Lower leg skin (tissue), 3 donors: ENCODE data around the gene COG5.

Source experiments
- POLR2A ChIP-seq, 2 donors: fragments of 450-650 bp; IDR thresholded peaks; one replicate each; pipeline ENCODE4 v1.6.1; 2016 to 2017; ENCODE audit warnings: antibody characterized with exemption in 2 of 2, mild to moderate bottlenecking in 1 of 2, moderate library complexity in 1 of 2
- TF ChIP-seq, protein P1 (sequence below), 3 donors: fragments of 450-650 bp; IDR thresholded peaks; one replicate each; pipeline ENCODE4 v1.5.1; 2016; ENCODE audit warnings: antibody characterized with exemption in 3 of 3, mild to moderate bottlenecking in 3 of 3, moderate library complexity in 2 of 3

DNA sequence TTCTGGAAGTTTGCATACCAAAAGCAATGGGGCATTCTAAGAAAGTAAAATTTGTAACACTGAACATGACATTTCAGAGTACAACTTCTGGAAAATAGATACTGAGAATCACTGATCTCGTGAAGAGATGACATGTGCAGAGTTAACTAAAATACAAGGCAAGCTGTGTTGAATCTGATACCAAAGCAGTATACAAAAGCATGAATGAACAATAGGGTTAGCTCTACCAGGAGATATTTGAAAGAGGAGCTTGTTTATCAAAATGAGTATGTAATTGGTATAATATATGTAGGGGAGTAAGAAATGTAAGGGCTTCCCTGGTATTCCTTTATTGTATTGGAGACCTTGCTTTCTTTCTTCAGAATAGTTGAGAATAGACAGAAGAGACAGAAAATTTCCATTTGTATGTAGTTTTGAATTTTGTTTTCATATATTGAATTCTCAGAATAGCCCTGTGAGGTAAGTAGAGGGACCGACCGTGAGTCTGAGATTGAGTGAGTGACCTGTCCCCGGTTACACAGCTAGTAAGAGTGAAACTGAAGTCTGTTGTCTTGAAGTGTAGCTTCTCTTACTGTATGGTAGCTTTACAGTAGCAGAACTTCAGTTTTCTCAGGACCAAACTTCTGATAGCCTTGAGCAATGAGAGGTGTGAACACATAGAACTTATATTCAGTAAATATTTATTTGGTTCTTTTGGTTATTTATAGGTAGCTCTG, 389.9 kb downstream of the COG5 start:
- TF ChIP-seq, protein P1, sequence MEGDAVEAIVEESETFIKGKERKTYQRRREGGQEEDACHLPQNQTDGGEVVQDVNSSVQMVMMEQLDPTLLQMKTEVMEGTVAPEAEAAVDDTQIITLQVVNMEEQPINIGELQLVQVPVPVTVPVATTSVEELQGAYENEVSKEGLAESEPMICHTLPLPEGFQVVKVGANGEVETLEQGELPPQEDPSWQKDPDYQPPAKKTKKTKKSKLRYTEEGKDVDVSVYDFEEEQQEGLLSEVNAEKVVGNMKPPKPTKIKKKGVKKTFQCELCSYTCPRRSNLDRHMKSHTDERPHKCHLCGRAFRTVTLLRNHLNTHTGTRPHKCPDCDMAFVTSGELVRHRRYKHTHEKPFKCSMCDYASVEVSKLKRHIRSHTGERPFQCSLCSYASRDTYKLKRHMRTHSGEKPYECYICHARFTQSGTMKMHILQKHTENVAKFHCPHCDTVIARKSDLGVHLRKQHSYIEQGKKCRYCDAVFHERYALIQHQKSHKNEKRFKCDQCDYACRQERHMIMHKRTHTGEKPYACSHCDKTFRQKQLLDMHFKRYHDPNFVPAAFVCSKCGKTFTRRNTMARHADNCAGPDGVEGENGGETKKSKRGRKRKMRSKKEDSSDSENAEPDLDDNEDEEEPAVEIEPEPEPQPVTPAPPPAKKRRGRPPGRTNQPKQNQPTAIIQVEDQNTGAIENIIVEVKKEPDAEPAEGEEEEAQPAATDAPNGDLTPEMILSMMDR (IDR thresholded peaks at IDR 0.05), result no peak
- TF ChIP-seq POLR2A (IDR thresholded peaks at IDR 0.05), result no peak
